ENCODE data around the gene MFAP4.

Gene MFAP4, protein sequence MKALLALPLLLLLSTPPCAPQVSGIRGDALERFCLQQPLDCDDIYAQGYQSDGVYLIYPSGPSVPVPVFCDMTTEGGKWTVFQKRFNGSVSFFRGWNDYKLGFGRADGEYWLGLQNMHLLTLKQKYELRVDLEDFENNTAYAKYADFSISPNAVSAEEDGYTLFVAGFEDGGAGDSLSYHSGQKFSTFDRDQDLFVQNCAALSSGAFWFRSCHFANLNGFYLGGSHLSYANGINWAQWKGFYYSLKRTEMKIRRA

DNA sequence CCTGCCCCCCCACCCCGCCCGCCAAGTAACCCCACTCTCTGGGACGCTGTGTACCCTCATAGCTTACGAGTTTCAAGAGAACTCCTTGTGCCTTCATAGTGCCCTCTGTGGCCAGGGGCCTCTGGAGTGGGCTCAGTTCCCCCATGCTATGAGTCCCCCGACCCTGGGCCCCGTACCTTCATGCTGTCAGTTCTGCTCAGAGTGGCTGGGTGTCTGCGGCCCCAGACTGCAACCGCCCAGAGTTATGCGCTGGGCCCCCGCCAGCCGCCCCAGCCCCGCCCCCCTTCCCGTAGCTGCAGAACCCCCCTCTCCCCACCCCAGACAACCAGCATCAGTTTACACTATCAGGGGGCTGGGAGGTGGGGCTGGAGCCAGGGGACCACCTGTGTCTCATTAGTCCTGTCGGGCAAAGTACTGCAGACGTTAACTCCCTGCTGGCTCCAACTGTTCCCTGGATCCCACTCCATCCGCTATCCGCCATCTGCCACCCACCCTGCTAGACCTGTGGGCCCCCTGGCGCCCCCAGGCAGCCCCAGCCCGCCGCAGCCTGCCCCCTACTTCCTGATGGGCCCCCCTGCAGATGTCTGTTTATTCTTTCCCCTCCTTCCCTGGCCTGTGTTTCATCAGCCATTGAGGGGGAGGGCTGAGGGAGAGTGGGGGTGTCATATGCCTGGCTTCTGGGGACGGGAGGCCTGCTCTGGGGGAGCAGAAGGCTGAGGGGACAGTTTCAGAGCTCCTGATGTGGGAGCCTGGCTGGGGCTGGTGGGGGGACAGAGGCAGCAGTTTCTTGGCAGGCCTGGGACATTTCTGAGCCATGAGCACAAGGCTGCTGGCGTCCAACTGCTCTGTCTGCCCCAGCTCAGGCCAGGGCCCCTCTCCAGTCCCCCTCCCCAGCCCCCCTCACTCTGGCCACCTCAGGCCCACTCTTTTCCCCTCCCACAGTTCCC lies at the start of gene MFAP4:
Gene MFAP4 (minus strand): TSS at position 217 of the 947 bp plus-strand sequence. CDS start 35 bp downstream, at position 182.
- DNase-seq: no peak

DNA sequence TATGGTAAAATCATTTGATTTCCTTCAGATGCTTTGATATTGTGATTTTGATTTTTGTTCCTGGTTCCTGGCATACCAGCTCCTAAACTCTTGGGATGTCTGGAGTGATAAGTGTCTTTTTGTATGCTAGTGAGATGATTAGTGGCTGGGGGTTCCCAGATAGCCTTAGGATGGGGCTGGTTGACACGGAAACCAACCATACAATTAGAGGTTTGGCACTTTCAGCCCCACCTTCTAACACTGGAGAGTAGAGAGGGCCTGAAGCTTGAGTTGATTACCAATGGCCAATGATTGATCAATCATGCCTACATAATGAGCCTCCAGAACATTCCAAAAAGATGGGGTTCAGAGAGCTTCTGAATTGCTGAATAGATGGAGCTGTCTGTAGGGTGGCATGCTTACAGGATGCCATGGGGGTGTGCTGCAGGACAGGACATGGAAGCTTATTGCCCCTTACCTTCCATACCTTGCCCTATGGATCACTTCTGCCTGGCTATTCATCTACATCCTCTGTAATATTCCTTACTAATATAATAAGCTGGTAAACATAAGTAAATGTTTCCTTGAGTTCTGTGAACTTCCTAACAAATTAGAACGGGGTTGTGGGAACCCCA lies 46.8 kb upstream of the MFAP4 start:
- no peak for DNase-seq

DNA sequence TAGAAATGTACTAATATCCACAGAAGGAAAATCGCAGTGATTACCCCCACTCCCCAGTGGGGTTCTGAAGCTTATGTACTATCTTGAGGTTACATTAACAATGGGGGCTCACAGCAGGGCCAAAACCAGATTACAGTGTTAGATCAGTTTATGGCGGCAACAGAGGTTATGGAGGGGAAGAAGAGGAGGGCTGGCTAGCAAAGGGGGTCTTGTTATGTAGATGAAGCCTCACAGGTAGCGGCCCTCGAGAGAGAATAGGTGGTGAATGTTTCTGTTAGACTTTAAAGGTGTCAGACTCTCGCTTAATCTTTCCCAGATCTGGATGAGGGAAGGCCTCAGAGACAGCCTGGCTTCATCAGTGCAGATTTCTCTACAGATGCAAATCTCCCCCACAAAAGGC lies 46.3 kb upstream of the MFAP4 start:
- no peak for DNase-seq

DNA sequence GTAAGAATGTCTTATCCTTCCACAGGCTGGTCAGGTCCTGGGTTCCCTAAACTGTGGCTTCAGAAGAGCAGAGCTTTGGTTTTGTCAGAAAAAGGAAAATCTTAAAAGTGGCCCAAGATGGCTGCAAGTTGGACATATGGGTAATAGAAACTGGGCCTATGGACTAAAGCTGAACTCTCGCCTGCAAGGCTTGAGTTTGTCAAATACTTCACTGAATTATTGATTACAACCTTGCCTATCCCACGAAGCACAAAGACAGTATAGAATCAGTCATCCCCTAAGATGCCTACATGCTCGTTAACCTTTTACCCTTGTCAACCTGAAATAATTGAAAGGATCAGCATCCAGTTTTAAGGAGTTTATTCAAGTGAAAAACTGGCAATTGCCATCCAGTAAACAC lies 44.7 kb upstream of the MFAP4 start:
- DNase-seq: no peak

DNA sequence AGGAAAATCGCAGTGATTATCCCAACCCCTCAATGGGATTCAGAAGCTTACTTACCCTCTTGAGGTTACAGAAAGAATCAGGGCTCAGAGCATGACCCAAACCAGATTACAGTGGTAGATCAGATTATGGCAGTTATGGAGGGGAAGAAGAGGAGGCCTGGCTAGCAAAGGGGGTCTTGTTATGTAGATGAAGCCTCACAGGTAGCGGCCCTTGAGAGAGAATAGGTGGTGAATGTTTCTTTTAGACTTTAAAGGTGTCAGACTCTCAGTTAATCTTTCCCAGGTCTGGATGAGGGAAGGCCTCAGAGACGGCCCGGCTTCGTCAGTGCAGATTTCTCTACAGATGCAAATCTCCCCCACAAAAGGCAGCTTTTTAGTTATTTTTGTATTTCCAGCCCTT lies 39.6 kb upstream of the MFAP4 start:
- no peak for DNase-seq

DNA sequence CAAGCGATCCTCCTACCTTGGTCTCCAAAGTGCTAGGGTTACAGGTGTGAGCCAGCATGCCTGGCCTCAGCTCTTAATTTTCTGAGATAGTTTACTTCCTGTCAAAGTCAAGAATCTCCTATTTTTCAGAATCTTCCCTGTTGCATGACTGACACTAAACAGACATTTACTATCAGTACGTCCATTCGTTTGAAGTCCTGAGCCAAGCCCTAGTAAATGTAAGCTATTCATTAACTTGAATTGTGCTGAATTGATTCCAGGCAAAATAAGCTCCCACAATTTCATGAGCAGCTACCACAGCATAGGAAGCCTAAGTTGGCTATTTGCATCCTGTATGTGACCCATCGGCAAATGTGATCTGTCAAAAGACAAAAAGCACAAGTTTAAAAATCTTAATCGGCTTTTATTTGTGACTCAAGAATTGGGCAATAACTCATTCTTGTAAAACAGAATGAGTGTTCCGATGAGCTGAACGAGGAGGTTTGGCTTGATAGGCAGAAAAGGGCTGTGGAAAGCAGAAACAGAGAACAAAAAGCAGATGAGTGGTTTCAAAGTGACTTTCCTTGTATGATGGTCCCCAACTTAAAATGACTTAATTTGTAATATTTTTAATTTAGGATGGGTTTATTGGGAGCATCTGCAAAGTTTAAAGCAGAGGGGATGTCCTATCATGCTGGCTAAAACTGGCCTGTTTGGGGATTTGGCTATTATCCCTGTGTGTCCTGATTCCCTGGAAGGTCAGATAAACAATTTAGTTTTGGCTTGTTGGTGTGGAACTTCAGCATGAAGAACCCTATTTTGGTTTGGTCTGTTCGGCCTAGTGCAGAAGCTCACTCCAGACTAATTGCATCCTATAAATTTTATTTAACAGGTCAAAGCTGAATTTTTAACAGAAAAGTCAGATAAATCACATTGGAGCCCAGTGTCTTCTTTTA lies 38.2 kb upstream of the MFAP4 start:
- DNase-seq: no peak

DNA sequence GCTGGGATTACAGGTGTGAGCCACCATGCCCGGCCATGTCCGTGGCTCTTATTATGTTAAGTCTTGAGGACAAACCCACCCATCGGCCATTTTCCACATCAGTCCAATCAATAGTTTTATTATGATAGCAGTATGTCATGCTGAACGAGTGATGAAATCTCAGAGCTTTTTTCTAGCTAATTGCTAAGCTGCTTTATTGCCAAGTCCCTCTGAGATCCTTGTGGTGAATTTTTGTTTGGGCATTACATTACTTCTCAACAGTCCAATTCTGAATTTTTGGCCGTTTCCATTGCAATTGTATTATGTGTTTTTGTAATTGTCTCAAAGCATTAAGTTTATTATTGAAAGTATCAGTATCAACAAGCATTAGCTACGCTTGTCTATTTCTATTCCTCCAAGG lies 34.9 kb upstream of the MFAP4 start:
- no peak for DNase-seq

DNA sequence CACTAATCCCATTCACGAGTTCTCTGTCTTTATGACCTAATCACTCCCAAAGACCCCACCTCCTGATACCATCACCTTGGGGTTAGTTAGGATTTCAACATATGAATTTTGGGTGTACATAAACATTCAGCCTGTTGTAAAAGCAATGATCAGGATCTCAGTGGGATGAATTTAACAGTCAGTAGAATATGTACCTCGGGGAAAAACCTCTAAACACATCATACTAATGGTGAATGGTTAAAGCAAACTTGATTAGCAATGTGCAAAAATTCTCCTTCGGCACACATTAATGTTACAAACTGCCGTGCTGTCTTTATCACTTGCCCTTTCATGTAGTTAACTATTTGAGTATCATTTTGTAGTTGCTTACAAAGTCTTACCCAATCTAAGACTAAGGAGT lies 34.2 kb upstream of the MFAP4 start:
- DNase-seq: no peak

DNA sequence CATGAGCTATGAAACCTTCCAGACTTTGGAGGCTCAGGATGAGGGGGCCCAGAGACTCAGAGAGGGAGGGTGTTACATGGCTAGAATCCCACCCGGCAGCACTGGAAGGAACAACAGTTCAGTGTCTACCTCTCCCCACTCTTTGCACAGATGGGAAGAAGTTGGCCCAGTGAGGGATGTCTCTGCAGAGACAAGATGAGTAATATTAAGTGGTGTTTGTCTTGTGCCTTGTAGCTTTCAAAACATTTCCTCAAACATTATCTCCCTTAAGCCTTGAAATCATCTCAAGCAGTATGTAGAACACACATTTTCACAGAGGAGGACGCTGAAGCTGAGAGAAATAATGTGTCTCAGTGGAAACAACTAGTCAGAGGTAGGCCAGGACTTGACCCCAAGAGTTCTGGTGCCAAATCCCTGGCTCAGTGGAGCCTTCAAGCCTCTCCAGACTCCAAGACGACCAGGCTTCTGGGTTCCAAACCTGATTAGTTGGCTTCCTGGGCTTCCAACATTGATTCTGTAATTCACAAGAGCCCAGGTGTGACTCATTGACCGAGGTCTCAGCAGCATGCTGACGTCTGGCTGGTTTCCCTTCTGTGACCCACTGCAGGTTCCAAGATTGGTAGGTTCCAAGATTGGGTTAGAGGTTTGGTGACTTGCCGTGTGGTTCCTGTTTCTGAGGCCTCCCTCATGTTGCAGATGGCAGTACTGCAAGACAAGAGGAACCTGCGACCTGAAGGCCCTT lies 31.4 kb upstream of the MFAP4 start:
- DNase-seq: peak; percentile 16 to 30

DNA sequence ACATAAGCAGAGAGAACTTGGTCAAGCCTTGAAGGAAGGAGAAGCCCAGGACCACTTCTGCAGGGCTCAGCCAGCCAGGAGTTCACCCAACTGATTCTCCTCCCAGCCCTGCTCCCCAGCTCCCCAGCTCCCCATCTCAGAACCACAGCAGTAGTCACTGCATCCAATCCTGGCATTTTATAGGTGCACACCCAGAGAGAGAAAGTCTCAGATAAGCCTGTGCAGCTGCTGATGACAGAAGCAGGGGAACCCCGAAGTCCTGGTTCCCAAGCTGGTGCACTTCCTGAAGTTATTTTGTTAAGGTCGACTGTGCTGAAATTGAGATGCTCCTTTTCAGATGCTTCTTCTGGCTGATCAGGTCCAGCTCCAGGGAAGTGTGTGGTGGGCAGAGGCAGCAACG lies 30.6 kb upstream of the MFAP4 start:
- no peak for DNase-seq

DNA sequence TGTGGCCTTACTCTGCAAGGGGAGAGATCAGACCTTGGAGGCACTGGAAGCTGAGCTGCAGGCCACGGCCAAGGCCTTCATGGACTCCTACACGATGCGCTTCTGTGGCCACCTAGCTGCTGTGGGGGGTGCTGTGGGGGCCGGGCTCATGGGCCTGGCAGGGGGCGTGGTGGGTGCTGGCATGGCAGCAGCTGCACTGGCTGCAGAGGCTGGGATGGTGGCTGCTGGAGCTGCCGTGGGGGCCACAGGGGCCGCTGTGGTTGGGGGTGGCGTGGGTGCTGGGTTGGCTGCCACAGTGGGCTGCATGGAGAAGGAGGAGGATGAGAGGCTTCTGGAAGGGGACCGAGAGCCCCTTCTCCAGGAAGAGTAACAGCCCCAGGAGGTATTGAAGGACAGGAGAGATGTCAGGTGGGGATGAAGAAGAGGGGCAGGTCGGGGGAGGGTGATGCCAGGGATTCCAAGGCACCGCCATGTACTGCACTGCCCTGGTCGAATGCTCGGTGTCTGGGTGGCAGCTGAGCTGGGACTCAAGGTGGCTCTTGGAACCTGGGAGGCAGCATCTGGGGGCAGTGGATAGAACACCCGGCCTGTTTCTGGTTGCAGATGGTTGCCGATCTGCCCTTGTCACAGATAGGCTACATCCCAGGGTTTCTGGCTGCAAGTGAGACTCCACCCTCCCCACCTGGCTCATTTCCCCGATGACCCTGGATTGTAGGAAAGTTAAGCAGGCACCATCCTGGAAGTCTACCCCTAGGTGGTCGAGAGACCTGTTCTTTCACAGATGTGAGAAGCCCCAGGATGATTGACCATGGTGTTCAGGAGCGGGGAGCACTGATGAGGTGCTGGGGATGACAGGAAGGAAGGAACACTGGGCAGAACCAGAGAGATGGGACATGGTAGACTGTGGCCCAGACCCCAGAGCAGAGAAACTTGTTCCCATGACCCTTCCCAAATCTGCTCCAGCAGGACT lies 29.1 kb upstream of the MFAP4 start:
- no peak for DNase-seq

DNA sequence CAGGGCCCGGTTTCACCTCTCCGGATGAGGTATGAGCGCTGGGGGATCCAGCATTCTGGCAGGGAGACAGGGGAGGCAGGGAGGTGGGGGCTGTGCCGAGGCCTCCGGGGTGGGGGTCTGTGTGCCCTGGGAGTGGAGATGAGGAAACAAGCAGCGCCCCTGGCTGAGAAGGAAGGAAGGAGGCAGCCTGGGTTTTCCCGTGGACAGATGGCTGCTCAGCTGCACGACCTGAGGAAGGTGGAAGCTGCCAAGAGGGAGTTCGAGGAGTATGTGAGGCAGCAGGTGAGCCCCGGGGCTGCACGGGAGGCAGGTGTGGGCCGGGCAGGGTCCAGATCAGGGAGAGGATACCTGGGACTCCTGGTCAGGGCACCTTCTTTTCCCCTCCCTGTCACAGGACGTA lies 28.3 kb upstream of the MFAP4 start:
- no peak for DNase-seq

DNA sequence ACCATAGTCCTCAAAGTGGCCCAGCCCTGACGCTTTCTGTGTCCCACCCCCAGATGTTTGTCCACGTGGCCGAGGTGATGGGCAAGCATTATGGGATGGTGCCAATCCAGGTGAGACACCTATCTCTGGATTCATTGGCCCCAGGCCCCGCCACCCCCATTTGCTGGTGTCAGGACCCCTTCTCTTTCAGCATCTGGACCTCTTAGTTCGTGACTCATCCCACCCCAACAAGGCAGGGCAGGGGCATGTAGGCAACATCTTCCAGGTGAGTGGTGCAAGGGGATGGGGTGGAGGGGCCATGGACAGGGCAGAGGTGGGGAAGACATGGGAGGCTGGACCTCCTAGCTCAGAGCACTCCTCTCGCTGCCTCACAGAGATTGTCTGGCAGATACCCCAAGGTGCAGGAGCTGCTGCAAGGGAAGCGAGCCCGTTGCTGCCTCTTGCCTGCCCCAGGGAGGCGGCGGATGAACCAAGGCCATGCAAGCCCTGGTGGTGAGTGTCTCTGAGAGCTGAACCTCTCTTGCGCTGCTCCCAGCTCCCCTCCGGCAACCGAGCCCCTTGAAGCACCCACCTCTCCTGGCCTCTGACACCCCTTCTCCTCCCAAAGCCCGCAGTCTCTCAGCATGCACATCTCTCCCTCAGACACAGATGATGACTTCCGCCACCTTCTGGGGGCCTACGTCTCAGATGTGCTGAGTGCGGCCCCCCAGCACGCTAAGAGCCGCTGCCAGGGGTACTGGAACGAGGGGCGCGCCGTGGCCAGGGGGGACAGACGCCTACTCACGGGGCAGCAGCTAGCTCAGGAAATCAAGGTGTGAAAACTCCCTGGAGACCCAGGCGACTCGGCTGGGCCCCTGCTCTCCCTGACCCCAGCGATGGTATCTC lies 27.6 kb upstream of the MFAP4 start:
- no peak for DNase-seq

DNA sequence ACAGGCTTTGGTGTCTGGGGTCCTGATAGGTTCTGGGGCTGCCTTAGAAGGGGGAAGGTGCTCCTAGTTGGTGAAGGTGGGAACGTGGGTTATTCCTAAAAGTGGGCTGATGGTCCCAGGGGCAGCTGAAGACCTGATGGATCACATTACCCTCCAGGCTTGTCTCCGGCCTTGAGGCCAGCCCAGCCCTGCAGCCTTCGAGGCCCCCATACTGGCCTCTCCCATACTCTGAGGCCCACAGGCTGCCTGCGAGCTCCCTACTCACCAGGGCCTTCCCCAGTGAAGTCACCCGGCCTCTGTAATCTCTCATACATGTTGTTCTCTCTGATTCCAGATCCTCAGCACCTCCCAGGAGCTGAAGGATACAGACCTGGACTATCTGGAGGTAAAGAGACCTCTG lies 26.8 kb upstream of the MFAP4 start:
- DNase-seq: no peak

DNA sequence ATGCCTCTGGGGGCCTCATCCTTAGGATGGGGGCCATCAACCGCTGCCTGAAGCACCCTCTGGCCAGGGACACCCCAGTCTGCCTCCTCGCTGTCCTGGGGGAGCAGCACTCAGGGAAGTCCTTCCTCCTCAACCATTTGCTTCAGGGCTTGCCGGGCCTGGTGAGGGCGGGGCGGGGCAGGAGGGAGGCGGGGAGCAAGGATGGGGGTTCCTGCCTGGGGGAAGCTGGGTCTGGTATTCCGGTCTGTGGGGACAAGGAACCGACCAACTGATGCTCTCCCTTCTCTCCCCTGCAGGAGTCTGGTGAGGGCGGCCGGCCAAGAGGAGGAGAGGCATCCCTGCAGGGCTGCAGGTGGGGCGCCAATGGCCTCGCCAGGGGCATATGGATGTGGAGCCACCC lies 26.0 kb upstream of the MFAP4 start:
- no peak for DNase-seq

DNA sequence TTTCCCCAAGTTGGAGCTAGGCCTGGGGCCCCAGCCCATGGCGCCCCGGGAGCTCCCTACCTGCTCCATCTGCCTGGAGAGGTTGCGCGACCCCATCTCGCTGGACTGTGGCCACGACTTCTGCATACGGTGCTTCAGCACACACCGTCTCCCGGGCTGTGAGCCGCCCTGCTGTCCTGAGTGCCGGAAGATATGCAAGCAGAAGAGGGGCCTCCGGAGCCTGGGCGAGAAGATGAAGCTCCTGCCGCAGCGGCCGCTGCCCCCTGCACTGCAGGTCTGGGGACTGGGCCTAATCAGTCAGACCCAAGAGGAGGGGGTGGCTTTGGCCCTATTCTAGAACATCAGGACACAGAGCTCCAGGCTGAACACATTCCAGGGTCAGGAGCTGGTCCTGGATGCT lies 25.5 kb upstream of the MFAP4 start:
- no peak for DNase-seq

DNA sequence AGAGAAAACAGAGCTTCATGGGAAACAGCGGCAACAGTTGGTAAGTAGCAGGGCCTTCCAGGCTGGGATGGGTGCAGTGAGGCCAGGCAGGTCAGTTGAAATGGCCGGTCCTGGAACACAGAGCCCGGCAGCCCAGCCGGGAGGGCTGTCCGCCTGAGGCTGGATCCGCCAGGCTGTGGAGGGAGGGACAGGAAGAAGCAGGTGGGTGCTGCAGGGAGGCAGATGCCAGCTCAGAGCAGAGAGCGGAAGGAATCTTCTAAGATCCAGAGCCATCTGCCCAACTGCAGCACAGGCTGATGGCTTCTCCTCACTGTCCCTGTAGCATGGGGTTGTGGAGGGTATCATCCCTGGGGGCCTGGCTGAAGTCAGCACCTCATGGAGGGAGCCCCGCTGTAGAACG lies 24.6 kb upstream of the MFAP4 start:
- DNase-seq: no peak

DNA sequence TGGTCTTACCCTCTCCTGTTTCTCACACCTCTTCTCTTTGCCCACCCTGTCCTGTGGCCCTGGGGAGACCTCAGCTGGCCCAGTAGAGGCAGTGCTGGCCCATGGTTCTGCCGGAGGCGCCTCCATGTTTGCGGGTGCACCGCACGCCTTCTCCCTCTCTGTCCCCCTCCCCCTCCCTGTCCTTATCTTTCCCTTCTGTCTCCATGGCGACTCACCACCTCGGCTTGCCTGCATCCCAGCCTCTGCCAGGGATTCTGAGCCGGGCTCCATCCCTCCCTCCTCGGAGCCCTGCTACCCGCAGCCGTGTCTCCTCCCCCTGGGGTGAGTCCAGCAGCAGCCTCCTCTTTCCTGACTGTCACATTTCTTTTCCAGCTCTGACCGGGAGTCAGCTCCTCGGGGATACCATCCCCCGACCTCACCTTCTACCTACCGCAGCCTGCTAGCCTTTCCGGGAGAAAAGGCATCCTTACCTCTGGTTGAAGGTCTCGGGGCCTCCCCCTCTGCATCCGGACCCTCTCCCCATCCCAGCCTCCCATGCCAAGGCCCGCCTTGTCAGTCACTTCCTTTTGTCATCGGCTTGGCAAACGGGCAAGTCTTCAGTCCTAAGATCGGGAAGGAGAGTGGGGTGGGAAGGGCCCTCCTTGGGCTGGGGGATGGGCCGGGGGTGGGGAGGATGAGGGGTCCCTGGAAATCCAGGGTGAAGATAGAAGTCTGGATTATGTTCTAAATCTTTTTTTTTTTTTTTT lies 24.1 kb upstream of the MFAP4 start, which contains the start of gene RNF112:
Gene RNF112 (plus strand): TSS at position 358 of the 746 bp plus-strand sequence. CDS start 177 bp downstream, at position 535.
- DNase-seq: no peak

DNA sequence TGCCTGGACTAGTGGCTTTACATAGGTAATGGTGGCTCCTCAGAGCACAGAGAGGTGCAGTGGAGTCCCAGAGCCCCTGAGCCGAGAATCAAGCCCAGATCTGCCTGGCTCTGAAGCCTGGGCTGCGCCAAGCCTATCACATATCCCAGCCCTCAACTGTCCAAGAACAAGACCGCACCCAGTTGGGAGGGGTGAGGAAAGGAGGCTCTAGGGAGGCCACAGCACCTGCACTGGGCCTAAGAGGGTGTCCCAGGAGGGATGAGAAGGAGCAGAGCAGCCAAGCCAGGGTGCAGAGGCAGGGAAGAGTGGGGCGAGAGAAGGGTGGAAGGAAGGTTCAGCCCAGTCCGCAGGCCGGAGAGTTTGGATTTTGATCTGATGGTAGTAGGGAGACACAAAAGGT lies 23.1 kb upstream of the MFAP4 start:
- no peak for DNase-seq

All from activated CD4-positive, alpha-beta T cell treated with anti-CD3 and anti-CD28 coated beads, Interleukin-2, amount 50 U/mL, for 48 hours (primary cell).